HG03460 (cell line): Measurements from ENCODE around the gene GRAMD4.

ENCODE experiments used
- ATAC-seq: cut with Tn5 transposase; IDR thresholded peaks from one replicate; pipeline ENCODE4 v1.9.1; 2021; ENCODE audit not compliant: unreplicated experiment

The GRAMD4 gene

DNA sequence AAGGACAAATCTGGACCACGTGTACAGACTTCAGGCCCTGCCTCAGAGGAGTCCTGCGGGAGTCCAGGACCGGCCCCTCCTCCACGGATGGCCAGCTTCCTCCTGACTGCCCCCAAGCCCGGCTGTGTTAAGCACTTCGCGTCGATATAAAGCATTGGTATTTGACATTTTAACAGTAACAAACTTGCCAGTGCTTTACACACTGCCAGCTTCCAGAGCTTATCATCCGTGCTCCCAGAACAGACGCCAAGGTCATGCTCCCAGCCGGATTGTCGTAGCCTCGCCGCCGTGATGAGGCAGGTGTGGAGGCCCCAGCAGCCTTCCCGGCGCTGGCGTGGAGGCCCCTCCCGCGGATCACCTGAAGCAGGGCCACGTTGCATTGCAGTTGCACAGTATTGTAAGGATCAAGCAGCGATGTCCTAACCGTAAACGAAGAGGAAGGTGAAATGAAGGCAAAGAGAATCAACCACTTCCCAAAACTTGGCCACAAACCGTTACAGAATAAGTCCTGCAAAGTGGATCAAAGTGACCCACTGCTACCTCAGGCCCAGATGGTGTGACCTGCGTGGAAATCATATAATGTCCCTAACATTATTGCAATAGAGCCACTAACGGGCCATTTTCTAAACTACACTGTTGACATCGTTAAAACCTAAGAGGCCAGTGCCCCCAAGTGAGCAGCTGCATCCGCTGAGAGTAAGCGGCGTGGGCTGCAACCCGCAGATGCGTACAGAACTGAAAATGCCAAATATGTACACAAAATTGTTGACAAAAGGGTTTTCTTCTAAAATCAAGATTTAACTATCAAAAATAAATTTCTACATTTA lies 66.2 kb downstream of the GRAMD4 start:
- ATAC-seq = no peak

DNA sequence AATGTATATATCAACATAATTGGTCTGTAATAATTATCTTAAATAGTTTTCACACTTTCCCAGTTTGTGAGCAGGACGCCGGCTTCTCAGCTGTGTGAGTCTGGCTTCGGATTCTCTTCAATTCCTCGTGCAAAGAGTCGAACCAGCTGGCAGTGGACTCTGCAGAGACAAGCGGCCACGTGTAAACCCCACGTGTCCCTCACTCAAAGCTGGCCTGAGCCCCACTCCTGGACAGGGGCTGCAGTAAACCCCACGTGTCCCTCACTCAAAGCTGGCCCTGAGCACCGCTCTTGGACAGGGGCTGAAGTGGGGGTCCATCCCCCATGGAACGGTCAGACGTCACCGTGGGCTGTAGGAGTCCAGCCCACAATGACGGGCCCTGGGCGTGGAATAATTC lies 66.9 kb downstream of the GRAMD4 start:
- ATAC-seq = no peak

DNA sequence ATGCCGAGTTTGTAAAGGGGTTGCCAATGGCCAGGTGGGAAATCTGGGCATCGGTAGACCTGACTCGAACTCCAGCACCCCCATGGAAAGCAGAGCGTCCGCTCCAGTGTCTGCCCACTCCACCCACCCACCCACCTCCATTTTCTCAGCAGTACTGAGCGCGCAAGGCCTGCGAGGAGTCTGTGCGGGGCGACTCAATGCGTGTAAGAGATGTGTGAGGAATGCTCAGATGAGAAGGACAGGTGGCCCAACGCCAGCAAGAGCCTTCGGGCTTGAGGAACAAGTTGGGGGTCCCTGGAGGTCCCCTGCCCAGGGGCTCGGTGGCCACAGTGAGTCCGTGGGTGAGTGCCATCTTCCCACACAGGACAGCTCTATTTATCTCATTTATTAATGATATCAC lies 67.3 kb downstream of the GRAMD4 start:
- no peak for ATAC-seq

GRCh38 chr22:46688949-46689348 lies 68.8 kb downstream of the GRAMD4 start:
- ATAC-seq = no peak

- no peak for ATAC-seq
Measured at GRCh38 chr22:46690146-46690545, 70.0 kb downstream of the GRAMD4 start.

DNA sequence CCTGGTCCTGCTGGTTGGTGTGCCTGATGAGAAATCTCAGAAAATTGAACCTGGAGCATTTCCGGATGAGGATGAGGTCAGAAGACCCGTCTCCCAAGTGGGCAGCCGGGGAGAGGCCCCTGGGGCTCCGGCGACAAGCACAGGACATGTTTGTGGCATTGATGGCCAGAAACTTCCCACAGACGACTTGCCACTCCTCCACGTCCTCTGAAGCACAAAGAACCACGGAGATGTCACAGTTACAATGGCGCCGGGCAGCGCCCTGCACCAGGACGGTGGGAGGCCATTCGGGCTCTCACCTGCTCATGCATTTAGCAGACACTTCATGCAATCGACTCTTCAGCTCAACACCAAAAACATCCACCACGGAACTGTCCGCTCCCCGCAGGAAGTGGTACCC lies 71.4 kb downstream of the GRAMD4 start:
- no peak for ATAC-seq

DNA sequence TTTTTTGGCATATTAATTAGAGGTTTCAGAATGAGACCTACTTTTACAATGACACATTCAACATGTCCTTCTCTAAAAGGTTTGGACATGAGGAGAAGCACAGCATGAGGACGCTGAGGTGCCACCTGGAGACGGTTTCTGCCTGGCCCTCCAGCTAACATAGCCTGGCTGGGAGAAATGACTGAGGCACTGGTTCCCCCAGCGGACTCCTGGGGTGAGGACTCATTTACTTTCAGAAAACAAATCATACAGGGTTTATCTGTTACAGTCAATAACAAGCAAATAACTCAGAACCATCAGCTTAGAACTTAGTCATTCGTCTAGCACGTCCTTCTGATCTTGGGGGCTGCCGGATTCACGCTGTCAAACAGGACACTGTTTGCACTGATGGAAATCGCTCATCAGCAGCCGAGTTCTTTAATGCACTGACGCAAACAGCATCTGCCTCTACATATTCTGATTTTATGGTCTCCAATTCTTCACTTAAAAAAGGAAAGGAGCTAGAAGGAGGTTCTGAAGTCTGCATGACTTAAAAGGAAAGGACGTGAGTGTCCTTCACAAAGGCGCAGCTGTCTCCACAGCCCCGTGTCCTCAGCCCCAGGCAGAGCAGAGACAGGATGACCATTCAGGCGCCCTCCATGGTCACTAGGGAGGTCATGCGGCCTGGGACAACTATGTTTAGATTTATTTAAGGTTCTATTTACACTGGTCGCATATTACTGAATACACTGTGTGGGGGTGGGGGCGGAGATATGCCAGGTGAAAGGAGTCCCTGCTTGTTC lies 73.6 kb downstream of the GRAMD4 start:
- ATAC-seq = no peak

DNA sequence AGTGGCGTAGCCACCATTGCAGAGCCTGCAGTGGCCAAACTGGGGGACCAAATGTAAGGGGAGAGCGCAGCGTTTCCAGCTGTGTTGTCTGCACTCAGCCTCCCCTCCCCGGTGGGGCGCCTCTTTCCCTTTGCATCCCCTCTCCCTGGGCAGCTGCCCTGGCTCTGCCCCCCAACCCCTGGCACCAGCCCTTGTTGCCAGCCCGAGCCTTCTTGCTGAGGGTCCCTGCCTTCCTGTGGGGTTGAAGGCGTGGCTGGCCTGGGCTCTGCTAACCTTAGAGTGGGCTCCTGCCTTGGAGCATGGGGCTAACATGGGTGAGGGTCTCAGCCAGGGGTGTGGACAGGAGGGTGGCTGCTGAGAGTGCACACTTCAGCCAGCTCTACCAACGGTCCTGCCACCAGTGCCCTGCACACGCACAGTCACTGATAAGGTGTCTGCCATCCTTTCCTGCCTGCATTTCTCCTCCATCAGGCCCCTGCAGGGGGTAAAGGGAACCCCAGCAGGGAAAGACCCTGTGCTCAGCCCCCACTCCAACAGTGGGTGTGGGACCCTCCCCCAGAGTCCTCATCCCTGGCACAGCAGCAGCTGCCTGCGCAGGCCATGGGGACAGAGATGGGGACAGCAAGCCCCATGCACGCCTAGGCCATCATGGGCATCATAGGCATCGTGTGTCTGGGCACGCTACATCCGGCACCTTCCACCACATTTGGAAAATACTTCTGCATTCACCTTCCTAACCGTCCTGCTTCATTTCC lies 74.4 kb downstream of the GRAMD4 start:
- no peak for ATAC-seq

DNA sequence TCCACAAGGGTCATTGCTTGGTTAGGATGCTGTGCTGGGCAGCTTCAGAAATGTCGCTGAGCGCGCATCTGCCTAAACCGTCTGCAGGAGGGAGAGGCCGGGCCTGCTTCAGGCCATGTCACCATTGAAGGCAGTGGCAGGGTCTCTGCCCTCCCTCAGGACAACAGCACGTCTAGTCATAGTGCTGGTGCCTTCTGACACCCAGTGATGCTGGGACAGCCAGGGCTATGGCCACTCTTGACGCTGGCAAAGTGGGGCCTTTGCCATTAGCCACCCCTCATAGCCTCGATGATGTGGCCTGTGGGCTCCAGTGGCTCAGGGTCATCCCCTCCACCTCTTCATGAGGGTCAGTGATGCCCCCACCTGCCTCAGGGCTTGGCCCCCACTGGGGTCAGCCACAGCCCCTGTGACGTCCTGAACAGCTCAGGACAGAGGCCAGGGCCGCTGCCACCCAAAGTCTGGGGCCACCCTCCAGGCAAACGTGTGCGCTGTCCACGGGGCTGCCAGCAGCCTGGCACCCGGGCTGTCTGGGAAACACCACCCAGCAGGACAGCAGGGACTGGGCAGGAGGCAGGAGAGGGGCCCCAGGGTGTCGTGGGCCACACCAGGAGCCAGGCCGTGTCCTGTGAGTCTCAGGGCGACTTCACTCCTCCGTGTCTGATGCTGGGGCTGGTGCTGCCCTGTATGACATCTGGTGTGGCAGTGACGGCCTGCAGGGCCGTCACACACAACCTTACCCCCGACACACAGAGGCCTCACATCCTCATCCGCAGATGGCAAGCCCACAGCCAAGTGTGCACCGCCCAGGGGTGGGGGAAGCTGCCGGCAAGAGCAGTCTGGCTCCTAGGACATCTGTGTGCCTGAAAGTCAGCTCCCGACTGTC lies 75.4 kb downstream of the GRAMD4 start:
- no peak for ATAC-seq

DNA sequence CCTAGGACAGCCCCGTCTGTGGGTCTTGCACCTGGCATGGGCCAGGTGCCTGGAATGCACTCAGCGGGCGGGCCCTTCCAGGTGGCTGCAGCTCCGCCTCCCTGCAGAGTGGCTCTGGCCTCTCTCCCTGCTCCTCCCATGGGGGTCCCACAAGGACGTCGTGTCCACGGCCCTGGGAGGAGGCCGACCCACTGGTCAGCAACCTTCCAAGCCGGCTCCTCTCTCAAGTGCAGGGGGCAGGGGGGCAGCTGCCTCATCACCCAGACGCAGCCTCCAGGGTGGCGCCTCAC lies 76.0 kb downstream of the GRAMD4 start:
- no peak for ATAC-seq

DNA sequence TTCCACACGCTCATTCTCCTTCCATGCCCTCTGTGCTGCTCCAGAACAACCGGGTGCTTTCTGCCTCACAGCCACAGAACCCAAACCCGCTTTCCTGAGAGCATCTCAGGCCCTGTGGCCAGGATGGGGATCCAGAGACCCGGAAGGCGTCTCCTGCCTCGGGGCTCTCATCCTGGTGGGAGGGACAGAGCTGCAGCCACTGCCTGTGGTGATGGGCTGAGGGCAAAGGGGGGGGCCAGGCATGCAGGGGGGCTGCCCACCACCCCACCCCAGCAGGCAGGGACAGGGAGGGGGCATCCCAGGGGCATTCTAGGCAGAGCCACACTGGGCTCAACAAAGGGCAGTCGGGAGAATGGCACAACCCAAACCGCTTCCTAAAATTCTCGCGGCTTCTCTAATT lies 76.4 kb downstream of the GRAMD4 start:
- no peak for ATAC-seq

DNA sequence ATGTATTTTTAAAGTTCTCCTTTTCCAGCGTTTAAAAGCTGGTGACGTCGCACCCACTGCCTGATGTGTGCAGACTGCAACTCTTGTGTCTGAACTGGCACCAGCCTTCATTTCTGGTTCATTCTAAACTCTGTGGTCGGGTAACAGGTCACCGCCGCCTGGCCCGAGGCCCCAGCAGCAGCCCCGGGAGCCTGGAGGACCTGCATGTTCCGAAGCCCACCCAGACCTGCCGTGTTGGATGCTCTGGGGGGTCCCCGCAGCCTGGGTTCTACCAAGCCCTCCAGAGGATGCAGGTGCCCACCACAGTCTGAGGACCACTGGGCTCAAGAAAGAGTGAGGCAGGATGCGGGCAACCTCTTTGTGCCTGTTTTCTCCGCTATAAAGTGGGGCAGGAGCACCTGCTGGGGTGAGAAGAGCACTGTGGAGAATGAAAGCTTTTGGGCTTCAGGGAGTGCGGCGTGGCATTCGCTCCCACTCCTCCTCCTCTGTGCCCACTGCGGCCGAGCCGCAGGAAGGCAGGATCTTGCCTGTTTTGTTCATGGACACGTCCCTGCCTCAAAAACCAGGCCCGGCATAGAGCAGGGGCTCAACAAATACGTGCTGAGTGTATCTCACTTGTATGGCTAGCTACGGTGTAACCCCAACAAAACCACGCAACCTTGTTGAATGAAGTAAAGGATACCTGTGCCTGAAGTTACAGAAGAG lies 77.8 kb downstream of the GRAMD4 start:
- ATAC-seq = no peak

GRCh38 chr22:46699091-46699490 lies 78.9 kb downstream of the GRAMD4 start:
- ATAC-seq = no peak

DNA sequence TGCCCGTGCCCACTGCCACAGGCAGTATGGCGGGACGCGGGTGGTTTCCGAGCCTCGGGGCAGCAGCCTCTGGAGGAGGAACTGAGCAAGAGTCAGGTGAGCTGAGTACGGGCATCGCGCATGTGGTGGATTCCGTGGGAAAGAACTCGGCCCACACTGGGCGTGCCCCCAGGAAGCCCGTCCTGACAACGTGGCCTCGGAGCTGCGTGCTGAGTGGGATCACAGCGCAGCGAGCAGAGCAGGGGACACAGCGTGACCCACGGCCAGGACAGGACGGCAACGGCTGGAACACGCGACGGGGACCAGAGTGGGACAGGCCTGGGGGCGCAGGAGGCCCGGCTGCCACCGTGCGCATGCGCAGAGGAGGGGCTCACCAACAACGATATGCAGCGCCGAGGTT lies 81.1 kb downstream of the GRAMD4 start:
- no peak for ATAC-seq

DNA sequence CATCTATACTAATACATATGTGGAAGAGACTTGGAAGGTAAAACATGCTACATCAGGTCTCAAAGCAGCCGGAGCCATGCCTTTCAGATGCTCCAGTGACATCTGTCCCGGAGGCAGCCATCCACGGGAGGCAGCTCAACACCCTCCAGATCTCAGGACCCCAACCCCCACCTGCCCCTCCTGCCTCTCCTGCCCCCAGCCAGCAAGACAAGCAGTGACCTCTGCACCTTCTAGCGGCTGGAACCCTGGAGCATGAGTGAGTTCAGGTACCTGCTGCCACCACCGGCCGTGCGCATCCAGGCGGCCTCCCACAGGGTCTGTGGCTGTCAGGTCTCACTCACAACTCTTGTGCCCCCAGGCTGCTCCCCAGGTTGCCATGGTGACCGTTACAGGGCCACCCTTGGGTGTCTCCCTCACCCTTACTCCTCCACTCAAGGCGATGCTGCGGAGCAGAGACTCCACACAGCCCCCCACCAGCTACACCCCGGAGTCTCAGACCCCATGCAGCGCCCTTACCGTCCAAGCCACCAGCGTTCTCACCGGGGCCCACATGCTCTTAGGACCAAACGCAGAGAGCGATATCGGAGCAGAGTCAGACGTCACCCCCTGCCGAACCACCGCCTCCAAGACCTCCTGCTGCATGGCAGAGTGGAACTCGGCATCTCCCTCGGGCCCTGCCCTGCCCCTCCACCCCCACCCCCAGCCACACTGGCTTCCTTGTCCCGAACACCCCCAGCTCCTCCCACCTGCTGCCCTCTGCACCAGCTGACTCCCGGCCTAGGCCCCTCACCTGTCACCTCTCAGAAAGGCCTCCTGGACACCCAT lies 83.2 kb downstream of the GRAMD4 start:
- ATAC-seq = no peak

GRCh38 chr22:46703996-46704370 lies 83.8 kb downstream of the GRAMD4 start:
- no peak for ATAC-seq

DNA sequence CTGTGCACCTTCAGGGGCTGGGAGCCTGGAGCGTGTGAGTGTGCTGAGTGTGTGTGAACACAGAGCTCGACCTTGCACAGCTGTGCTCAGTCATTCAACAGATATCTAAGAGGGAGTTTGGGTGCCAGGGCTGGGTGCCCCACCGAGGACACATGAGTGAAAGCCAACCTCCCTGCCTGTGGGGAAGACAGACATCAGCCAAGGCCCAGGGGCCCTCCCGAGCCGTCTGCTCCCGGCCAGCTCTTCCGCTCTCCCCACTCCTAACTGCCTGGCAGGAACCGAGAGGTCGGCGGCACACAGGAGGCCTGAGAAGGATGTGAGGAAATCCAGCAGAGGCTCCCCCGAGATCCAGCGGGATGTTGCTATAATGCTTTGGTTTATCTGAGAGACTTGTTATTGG lies 85.9 kb downstream of the GRAMD4 start:
- no peak for ATAC-seq

DNA sequence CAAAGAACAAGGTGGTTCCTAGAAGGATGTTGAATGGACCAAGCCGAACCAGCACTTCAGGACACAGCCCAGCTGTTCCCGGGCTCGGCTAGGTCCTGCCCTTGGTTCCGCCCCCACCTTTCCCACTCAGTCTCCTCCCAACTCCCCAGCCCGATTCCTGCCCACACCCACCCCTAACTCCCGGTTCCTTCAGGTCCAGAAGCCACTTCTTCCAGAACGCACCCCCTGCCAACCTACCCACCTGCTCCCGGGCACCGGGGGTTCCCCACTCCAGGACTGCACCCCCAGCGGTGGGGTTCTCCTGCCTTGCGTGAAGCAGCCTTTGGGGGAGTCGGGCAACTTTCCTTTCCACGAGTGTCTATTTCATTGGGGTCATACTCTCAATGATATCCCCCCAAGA lies 87.1 kb downstream of the GRAMD4 start:
- ATAC-seq = no peak

DNA sequence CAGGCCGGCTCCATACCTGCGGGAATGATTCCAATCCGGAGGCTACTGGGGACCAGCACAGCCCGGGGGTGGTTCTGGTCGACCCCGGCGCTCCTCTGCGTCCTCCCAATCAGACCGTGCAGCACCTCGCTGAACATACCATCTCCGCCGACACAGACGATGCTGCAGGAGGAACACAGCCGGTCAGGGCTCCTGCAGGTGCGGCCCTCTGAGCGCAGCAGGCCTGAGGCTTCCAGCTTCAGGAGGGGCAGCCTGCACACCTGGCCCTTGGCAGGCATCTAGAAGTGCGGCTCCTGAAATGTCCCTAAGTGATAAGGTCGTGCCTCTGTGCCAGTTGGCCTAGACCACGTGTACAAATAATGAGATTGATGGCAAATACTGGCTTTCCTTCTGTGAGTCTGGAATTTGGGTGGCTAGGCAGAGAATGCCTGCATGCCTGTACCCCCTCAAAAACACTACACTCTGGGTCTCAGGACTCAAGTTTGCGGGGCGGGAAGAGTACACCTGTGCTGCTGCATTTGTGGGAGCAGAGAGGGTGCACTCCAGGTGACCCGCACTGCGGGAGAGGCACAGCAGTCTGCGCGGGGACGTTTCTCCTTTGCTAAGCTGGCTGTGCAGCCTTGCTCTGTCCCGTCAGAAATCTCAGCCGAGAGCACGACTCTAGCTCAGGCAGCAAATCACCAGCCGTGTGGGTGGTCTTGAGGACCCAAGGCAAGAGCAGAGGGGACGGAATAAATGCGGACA lies 87.8 kb downstream of the GRAMD4 start:
- ATAC-seq = no peak
